Left renal cortex interstitium (tissue), 4 donors: ENCODE measurements around the gene ANKRD37. TPM values are rescaled to one million over a fixed set of nuclear protein-coding genes. Genes with fewer than 3 reads are reported as not detected.
"Not testable (repeated sequence)": the region's sequence is repeated elsewhere in the genome, so short reads cannot be mapped to it uniquely, and the experiment has no call there.

Source experiments
- DNase-seq, 4 donors: peaks; one replicate each; pipeline ENCODE4 v3.0.0-alpha.2; 2013; ENCODE audit warnings: low read depth in 4 of 4, low spot score in 2 of 4, missing footprints in 1 of 4
- polyA plus RNA-seq, 4 donors: library from polyadenylated mRNA; unstranded; fragments of 120-200 nt; gene quantifications; one replicate each; pipeline ENCODE4 v1.2.1, GENCODE V29; 2013; ENCODE audit not compliant: insufficient read length in 4 of 4

ANKRD37 gene
- 10 to 100 TPM; 10.8 to 14.2 (median 12.4) TPM for polyA plus RNA-seq

- peak in 2 of 4 donors; percentile 44 to 62 for DNase-seq
Measured at GRCh38 chr4:185396724-185397385, at the start of gene ANKRD37. Gene ANKRD37, plus strand, starts transcription at chr4:185396841. Its CDS starts 83 bp downstream, at chr4:185396924.

GRCh38 chr4:185346975-185347601 is 49.6 kb upstream of the ANKRD37 start:
- DNase-seq, result no peak

GRCh38 chr4:185351691-185352090 is 45.0 kb upstream of the ANKRD37 start:
- no peak for DNase-seq

GRCh38 chr4:185352202-185352601 is 44.4 kb upstream of the ANKRD37 start:
- DNase-seq, result no peak

GRCh38 chr4:185352741-185353140 is 43.9 kb upstream of the ANKRD37 start:
- no peak for DNase-seq

GRCh38 chr4:185357211-185357610 is 39.4 kb upstream of the ANKRD37 start:
- no peak for DNase-seq

GRCh38 chr4:185357733-185358440 is 38.8 kb upstream of the ANKRD37 start:
- DNase-seq, result no peak

GRCh38 chr4:185358514-185358913 is 38.1 kb upstream of the ANKRD37 start:
- DNase-seq, result no peak

GRCh38 chr4:185358959-185359358 is 37.7 kb upstream of the ANKRD37 start:
- DNase-seq, result no peak

- no peak for DNase-seq
Measured at GRCh38 chr4:185359767-185360446, 36.7 kb upstream of the ANKRD37 start.

- no peak for DNase-seq
Measured at GRCh38 chr4:185361872-185362271, 34.8 kb upstream of the ANKRD37 start.

- DNase-seq, result not testable (repeated sequence)
Measured at GRCh38 chr4:185362570-185362969, 34.1 kb upstream of the ANKRD37 start.

GRCh38 chr4:185363251-185363650 is 33.4 kb upstream of the ANKRD37 start:
- DNase-seq, result no peak

- DNase-seq, result no peak
Measured at GRCh38 chr4:185364886-185365285, 31.8 kb upstream of the ANKRD37 start.

GRCh38 chr4:185369731-185370130 is 26.9 kb upstream of the ANKRD37 start:
- no peak for DNase-seq

- no peak for DNase-seq
Measured at GRCh38 chr4:185370268-185370949, 26.2 kb upstream of the ANKRD37 start.

GRCh38 chr4:185371702-185372101 is 24.9 kb upstream of the ANKRD37 start:
- no peak for DNase-seq

- DNase-seq, result no peak
Measured at GRCh38 chr4:185374027-185374426, 22.6 kb upstream of the ANKRD37 start.

- no peak for DNase-seq
Measured at GRCh38 chr4:185374573-185374972, 22.1 kb upstream of the ANKRD37 start.

- DNase-seq, result no peak
Measured at GRCh38 chr4:185378264-185378663, 18.4 kb upstream of the ANKRD37 start.
